G401 (cell line): Measurements from ENCODE around the gene TRIL. TPM values are rescaled to one million over a fixed set of nuclear protein-coding genes. Genes with fewer than 3 reads are reported as not detected.

ENCODE experiments used
- DNase-seq: peaks from one replicate; pipeline ENCODE4 v3.0.0-alpha.2; 2015; ENCODE audit warnings: low spot score
- in situ Hi-C: cut with HindIII; loops from 2 replicates; pipeline ENCODE4 v1.10.0; 2016; ENCODE audit warnings: low sequenced_read_pairs, mixed read lengths
- total RNA-seq: library from RNA; depleted of rRNA; stranded (reverse); fragments of >200 nt; shearing (Covaris generic); gene quantifications from 2 replicates; pipeline ENCODE4 v1.2.3, GENCODE V29; 2014

TRIL gene
- total RNA-seq, 1 experiment from 2014 or later = not detected

DNA sequence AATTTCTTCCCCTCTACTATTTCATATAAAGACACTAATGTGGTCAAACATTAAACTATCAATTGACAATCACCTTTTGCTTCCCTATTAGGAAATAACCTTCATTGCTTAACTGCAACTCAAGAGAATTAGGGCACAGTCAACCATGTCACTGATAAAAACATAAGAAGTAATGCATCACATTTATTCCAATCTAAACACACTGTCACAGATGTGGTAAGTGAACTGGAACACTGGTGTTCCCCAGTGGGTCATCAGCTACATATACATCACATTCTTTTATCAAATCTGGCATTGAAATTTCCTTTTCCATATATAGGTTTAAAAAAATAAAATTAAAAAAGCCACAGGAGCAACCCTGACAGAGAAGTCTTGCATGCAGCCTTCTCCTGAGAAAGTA is 3.7 kb downstream of the TRIL start:
- no peak for DNase-seq

DNA sequence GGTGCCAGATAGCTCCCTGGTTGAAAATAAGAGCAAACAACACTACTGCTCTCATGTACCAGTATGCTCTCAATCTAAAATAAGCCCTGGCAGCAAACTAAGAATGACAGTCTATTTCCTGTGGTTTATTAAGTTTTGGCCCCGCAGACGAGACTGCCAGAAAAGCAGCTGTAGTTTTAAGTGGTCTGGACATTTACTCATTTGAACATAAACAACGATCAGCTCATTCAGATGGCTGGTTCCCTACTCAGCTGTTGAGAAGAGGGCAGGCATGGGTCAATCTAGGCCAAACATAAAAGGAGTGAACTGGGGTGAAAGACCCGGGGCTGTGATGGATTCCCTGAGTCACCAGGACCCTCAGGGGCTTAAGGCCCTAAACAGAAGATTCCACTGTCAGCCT is 4.5 kb downstream of the TRIL start:
- no peak for DNase-seq
- in situ Hi-C loops = no loop called here

More for the DNA sequence above, 3.7 kb downstream of the TRIL start:
- in situ Hi-C loops = no loop called here

DNA sequence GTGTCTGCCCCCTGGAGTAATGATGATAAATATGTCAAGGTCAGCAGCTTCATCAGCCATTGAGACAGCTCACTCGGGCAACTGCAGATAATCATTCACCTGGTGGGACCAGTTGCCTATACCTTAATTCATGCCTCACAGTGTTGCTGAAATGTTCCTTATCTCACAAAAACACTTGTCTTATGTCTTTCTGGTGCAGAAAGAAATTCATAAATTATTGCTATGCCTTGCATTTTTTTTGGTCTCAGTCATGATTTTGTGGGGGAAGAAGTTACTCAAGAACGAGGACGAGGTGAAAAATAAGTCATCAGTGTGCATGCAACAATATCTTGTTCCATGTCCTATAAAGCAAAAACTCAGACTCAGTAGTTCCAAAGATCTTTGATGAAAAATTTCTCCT is 16.0 kb downstream of the TRIL start:
- no peak for DNase-seq
- in situ Hi-C loops = no loop called here

DNA sequence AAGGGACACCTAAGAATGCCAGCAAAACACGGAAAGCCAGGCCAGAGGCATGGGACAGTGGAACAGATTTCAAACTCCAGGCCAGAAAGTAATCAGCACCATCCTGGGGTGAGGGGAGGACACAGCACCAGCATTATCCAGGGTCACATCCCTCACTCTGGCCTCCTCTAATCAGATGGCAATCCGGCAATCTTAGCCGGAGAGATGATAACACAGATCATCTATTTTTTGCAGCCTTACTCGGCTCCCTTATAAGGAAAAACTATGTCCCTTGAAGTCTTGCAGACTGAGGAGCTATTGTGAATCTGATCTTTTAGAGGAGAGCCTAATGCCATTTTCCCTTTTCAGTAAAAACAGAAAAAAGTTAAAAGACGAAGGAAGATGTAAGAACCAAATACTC is 16.5 kb downstream of the TRIL start:
- DNase-seq = no peak
- in situ Hi-C loops = no loop called here

DNA sequence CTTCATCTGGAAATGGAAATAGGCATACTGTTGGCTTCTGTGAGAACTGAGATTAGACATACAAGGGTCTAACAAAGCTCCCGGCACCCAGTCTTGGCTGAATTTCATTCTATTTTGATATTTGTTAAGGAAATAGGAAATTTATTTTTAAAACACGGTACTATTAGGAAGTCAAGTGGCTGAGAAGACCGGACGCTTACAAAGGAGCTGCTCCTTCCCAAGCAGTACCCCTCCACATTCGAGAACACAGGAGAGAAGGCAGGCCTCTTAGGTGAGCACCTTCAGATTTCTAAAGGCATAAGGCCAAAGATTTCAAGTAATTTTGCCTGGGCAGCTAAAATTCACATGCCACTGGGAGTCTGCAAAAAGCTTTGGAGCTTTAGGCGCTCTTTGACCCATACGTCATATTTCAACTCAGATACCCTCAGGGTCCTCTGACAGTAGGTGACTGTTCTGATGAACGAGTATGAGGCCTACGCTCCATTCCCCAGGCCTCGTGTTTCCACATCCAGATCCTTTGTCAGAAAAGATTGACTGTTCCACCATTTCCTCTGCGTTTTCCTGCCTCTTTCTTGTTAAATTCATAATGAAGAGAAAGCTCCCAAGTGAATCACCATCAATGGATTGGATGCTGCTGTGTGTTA is 17.3 kb downstream of the TRIL start:
- DNase-seq = no peak
- in situ Hi-C loops = no loop called here

- DNase-seq = no peak
- in situ Hi-C loops = no loop called here
Observed at GRCh38 chr7:28939844-28940544, 18.1 kb downstream of the TRIL start.

- no peak for DNase-seq
- in situ Hi-C loops = no loop called here
Observed at GRCh38 chr7:28939367-28939766, 18.8 kb downstream of the TRIL start.

- no peak for DNase-seq
- in situ Hi-C loops = no loop called here
Observed at GRCh38 chr7:28937619-28938018, 20.5 kb downstream of the TRIL start.

DNA sequence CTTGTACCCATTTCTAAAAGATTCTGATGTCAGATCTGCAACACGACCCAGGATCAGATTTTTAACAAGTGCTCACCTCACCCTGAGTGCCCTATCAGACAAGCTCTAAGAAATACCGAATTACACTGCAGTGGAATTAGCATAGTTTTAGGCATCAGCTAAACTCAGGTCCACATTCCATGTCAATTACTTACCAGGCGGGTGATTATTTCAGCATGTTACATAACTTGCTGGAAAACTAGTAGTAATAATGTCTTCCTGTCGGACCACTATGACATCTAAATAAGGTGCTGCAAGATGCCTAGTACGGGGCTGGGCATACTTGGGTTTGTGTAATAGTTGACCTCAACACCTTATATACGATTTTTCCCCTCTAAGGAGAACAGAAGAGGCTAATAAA is 21.0 kb downstream of the TRIL start:
- DNase-seq = no peak
- in situ Hi-C loops = no loop called here

DNA sequence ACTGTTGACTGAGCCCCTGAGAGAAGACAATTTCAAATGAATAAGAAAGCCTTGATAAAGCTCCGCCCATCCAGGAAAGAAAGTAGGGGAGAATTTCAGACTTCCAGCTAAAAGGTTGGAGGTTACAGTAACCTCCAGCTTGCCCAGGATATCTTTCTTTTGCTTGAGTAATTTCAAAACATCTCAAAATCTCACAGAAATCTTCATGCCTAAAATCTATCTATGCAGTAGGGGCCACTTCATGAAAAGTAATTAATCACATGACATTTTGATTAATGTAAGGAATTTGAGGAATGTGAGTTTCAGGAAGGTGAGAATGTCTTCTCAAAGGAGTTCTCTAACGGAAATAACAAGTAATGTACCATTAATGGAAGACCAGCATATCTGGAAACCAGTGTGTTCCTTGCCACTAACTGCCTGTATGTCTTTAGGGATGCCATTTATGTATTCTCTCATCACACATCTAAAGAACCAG is 24.2 kb downstream of the TRIL start:
- DNase-seq = no peak
- in situ Hi-C loops = no loop called here

DNA sequence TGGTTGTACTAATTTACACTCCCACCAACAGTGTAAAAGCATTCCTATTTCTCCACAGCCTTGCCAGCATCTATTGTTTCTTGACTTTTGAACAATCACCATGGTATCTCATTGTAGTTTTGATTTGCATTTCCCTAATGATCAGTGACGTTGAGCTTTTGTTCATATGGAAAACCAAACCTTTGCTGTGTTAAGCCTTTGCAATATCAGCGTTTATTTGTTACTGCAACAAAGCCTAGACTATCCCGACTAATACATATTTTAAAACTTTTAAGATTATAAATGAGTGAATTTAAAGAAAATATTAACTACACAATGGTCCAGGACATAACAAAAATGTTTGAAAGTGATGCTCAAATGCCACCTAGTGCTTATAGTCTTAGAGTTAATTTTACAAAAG is 26.6 kb downstream of the TRIL start:
- no peak for DNase-seq
- in situ Hi-C loops = no loop called here

GRCh38 chr7:28926871-28927597 is 31.1 kb downstream of the TRIL start:
- in situ Hi-C loops = no loop called here
- DNase-seq = peak; percentile 94

DNA sequence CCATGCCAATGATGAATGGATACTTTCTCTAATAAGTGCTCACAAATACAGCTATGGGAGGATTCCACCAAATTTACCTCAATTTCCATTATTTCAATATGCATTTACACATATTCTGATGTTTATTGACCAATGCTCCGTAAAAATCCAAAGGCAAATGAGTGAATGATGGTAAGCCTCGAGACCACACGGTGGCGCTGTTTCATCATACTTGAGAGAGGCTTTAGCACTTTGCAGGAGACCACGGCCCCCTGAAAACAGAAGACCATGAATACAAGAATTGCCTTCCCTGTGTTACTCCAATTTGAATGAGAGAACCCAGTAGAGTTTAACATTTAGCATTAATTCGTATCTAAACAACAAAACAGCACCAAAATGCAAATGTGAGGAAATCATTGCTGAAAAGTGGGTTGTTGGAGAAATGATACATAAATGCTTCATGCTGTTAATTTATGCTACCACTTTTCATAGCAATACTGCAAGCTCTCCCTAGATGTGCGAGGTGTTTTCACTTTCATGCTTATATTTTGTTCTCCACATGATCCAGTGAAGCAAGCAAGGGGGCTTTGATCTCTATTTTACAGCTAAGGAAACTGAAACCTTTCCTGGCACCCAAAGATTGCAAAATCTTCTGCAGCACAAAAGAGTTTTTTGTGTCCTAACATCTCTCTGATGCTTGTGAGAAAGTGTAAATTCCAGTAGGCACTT is 35.4 kb downstream of the TRIL start:
- in situ Hi-C loops = no loop called here

GRCh38 chr7:28921822-28922221 is 36.3 kb downstream of the TRIL start:
- in situ Hi-C loops = no loop called here
- DNase-seq = peak; percentile 89

More for the DNA sequence above, 35.4 kb downstream of the TRIL start:
- peak; percentile 90 for DNase-seq

- DNase-seq = no peak
- in situ Hi-C loops = no loop called here
Observed at GRCh38 chr7:28920424-28920823, 37.7 kb downstream of the TRIL start.

GRCh38 chr7:28919510-28919909 is 38.6 kb downstream of the TRIL start:
- DNase-seq = no peak
- in situ Hi-C loops = no loop called here

DNA sequence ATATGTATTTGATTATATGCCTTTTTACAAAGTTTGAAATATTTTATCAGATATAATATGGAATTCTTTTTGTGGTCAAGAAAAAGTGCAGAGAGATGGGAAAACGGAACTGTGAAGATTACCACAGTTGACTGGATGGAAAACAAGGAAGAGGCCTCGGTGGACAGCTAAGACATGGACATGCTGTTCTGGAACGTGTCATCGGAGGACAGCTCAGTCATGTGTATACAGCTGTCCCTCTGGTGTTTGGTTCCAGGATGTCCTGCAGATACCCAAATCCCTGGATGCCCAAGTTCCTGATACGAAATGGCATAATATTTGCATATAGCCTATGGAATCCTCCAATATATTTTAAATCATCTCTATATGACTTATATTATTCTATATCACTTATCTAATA is 49.4 kb downstream of the TRIL start:
- no peak for DNase-seq
- in situ Hi-C loops = no loop called here

- no peak for DNase-seq
- in situ Hi-C loops = no loop called here
Observed at GRCh38 chr7:28905464-28905863, 52.7 kb downstream of the TRIL start.

DNA sequence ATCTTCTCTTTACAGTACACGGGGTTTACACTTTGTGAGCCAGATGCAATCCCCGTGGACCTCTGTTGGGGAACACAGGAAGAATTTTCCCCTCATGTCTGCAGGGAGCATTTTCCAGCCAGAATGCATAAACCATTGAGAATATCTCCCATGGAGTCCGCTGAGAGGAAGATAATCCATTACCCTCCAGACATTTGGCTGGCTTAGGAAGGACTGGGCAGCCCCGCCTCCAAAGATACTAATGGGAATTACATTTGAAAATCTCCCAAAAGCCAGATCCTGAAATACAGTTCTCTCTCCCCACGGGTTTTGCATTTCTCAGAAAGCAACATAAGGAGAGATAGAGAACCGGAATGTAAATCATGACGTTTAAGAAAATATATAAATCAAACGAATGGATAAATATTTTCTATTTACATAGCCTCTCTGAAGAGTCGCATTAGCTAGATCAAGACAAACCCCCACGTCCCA is 53.5 kb downstream of the TRIL start:
- in situ Hi-C loops = no loop called here
- no peak for DNase-seq
